CD4-positive, alpha-beta memory T cell (primary cell): ENCODE data around the gene TEX28. TPM values are rescaled to one million over a fixed set of nuclear protein-coding genes. Genes with fewer than 3 reads are reported as not detected.
"Not testable (repeated sequence)": the region's sequence is repeated elsewhere in the genome, so short reads cannot be mapped to it uniquely, and the experiment has no call there.

ENCODE experiments used
- CTCF ChIA-PET: fragments of 350-600 bp; sonication (Branson Sonifier 250); formaldehyde crosslinking; loops from one replicate; lab custom pipeline; 2021; ENCODE audit warnings: inconsistent platforms; ENCODE audit not compliant: partially characterized antibody; lab: Charles Lee
- POLR2A ChIA-PET: fragments of 350-600 bp; sonication (Branson Sonifier 250); formaldehyde crosslinking; loops from one replicate; lab custom pipeline; 2021; ENCODE audit not compliant: partially characterized antibody; lab: Charles Lee
- DNase-seq, 5 donors: peaks; one replicate each; pipeline versions ENCODE4 v3.0.0 to v3.0.0-alpha.2; 2020 to 2022; ENCODE audit warnings: mixed read lengths in 1 of 5
- H3K27ac ChIP-seq: one replicate; pipeline ENCODE4 v1.7.0; 2013; ENCODE audit warnings: low read depth, low read length
- H3K27me3 ChIP-seq: 2 replicates; pipeline ENCODE4 v1.7.0; 2013; ENCODE audit warnings: mild to moderate bottlenecking, low read length, moderate library complexity; ENCODE audit not compliant: insufficient read depth
- H3K36me3 ChIP-seq: 2 replicates; pipeline ENCODE4 v1.7.0; 2013; ENCODE audit warnings: mild to moderate bottlenecking, low read length, moderate library complexity; ENCODE audit not compliant: insufficient read depth
- H3K4me1 ChIP-seq: 2 replicates; pipeline ENCODE4 v1.7.0; 2013; ENCODE audit warnings: mild to moderate bottlenecking, low read length, moderate library complexity; ENCODE audit not compliant: insufficient read depth
- H3K4me3 ChIP-seq, 2 donors: one replicate each; pipeline ENCODE4 v1.7.0; 2013; ENCODE audit warnings: low read length in 2 of 2, mild to moderate bottlenecking in 1 of 2
- H3K9me3 ChIP-seq, 2 donors: one replicate each; pipeline ENCODE4 v1.7.0; 2013; ENCODE audit warnings: low read length in 2 of 2, control low read depth in 1 of 2; ENCODE audit not compliant: control insufficient read depth in 1 of 2
- H3K27ac Mint-ChIP-seq, 7 donors: one replicate each; pipeline ENCODE4 v1.8.0; 2020 to 2021; ENCODE audit warnings: mixed read lengths in 7 of 7, mild to moderate bottlenecking in 6 of 7, inconsistent platforms in 3 of 7, moderate library complexity in 3 of 7
- H3K27me3 Mint-ChIP-seq, 2 donors: one replicate each; pipeline ENCODE4 v1.8.0; 2020 to 2021; ENCODE audit warnings: mixed read lengths in 2 of 2
- H3K36me3 Mint-ChIP-seq, 2 donors: one replicate each; pipeline ENCODE4 v1.8.0; 2020 to 2021; ENCODE audit warnings: mixed read lengths in 2 of 2, inconsistent platforms in 1 of 2, mild to moderate bottlenecking in 1 of 2
- H3K4me1 Mint-ChIP-seq, 4 donors: one replicate each; pipeline ENCODE4 v1.8.0; 2020 to 2021; ENCODE audit warnings: mixed read lengths in 4 of 4, mild to moderate bottlenecking in 1 of 4
- H3K4me3 Mint-ChIP-seq, 8 donors: one replicate each; pipeline ENCODE4 v1.8.0; 2020 to 2021; ENCODE audit warnings: mixed read lengths in 8 of 8, mild to moderate bottlenecking in 7 of 8, moderate library complexity in 6 of 8, inconsistent platforms in 3 of 8
- H3K9me3 Mint-ChIP-seq, 8 donors: one replicate each; pipeline ENCODE4 v1.8.0; 2020 to 2021; ENCODE audit warnings: mixed read lengths in 8 of 8, mild to moderate bottlenecking in 5 of 8, inconsistent platforms in 3 of 8, moderate library complexity in 1 of 8
- intact Hi-C: fragments of 100-400 bp; cut with micrococcal nuclease; formaldehyde crosslinking; loops from one replicate; pipeline ENCODE4 v1.15.1; 2023
- polyA plus RNA-seq, 2 donors: library from polyadenylated mRNA; unstranded; fragments of 300-500 nt; fragmentation: Illumina TruSeq; gene quantifications; one replicate each; pipeline ENCODE4 v1.2.3, GENCODE V29; 2021
- total RNA-seq, 2 experiments: library from RNA; stranded (reverse); gene quantifications; one replicate each; pipeline ENCODE4 v1.2.3, GENCODE V29; 2021

Gene TEX28
- total and polyA plus RNA-seq, 4 experiments from 2014 or later, result not detected

DNA sequence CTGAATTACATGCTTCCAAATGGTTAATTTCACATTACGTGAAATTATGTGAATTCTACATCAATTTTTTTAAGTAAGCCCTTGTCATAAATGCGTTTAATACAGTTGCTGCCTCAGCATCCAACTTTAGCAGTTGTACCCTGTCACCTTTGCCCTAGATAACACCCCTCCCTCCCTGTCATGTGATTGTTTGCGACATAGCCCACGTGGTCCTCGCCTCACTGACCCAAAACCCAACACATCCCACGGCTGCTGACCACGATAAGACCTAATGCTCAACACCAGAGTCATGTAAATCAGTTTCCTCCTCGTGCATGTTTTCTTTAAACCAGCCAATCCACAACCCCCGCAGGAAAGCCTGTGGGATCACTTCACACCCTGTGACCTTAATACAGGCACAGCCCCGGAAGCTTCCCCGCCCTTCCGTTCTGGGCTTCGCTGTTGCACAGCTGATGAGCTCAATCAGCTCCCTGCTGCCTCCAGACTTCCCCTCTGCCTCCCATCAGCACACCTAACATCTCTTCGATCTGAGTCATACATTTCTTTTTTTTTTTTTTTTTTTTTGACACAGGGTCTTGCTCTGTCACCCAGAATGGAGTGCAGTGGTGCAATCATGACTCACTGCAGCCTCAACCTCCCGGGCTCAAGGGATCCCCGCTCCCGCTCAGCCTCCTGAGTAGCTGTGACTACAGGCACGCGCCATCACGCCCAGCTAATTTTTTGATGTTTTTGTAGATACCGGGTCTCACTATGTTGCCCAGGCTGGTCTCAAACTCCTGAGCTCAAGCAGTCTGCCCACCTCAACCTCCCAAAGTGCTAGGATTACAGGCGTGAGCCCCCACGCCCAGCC is 10.2 kb downstream of the TEX28 start:
- intact Hi-C loops, H3K9me3 ChIP-seq, H3K4me3 ChIP-seq, H3K27ac ChIP-seq, H3K36me3 Mint-ChIP-seq, H3K27ac Mint-ChIP-seq, H3K27me3 ChIP-seq, DNase-seq, H3K4me1 ChIP-seq, H3K27me3 Mint-ChIP-seq, H3K4me3 Mint-ChIP-seq, POLR2A ChIA-PET, H3K4me1 Mint-ChIP-seq, H3K36me3 ChIP-seq, H3K9me3 Mint-ChIP-seq, CTCF ChIA-PET: not testable (repeated sequence)

DNA sequence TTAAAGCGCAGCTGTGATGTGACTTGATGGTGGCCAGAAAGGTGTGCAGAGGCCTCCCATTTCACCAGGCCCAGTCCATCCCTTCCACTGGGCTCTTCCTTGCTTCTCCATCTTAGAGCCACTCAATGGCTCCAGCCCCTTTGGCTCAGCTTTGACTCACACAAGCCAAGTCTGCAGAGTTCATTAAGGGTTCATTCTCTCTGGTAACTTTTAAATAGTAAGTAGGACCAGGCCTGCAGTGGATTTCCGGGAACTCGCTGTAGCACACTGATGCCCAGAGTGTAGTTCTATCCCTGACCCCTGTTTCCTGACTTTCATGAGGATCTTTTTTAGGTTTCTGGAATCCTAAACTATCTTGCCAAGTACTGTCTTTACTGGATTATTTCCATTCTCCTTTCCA is 25.7 kb downstream of the TEX28 start:
- H3K4me1 ChIP-seq, H3K4me1 Mint-ChIP-seq, H3K4me3 ChIP-seq, H3K27ac ChIP-seq, H3K9me3 ChIP-seq, H3K27ac Mint-ChIP-seq, H3K9me3 Mint-ChIP-seq, CTCF ChIA-PET, intact Hi-C loops, H3K36me3 Mint-ChIP-seq, H3K36me3 ChIP-seq, H3K27me3 ChIP-seq, H3K27me3 Mint-ChIP-seq, DNase-seq, H3K4me3 Mint-ChIP-seq, POLR2A ChIA-PET: not testable (repeated sequence)

DNA sequence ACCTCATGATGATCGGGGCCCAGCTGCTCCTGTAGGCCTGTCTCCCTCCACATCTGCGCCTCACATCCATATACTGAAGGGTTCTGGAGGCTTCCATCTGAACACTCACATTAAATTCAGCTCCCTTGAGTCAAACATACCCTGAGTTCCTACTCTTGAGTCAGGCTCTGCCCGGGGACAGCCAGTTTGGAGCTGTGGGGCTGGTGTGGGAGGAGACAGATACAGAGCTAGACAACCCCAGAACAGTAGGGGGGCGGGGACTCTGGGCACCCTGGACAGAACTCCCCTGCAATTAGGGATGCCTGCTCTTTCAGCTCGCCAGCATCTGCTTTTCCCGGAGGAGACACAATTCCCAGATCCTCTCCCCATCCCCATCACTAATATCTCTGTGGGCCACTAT is 31.9 kb downstream of the TEX28 start:
- H3K4me3 ChIP-seq, H3K27me3 ChIP-seq, H3K4me1 Mint-ChIP-seq, H3K9me3 ChIP-seq, H3K4me3 Mint-ChIP-seq, H3K27ac ChIP-seq, CTCF ChIA-PET, H3K27me3 Mint-ChIP-seq, intact Hi-C loops, H3K36me3 Mint-ChIP-seq, H3K4me1 ChIP-seq, H3K36me3 ChIP-seq, H3K27ac Mint-ChIP-seq, POLR2A ChIA-PET, H3K9me3 Mint-ChIP-seq, DNase-seq: not testable (repeated sequence)

DNA sequence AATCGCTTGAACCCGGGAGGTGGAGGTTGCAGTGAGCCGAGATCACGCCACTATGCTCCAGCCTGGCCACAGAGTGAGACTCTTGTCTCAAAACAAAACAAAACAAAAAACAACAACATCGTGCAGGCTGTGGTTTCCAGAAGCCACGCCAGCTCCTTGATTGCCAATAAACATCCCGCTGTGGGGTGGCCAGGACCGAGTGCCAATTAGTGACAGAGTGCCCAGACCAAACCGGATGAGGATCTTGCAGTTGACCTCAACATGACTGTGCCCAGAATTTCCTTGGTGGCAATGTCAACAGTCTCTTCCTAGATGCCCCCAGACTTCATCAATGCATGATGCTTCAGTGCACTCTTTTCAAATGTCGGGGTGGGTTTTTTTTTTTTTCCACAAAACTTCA is 36.2 kb downstream of the TEX28 start:
- CTCF ChIA-PET, POLR2A ChIA-PET, H3K9me3 Mint-ChIP-seq, H3K36me3 Mint-ChIP-seq, H3K36me3 ChIP-seq, H3K4me1 ChIP-seq, H3K27ac Mint-ChIP-seq, H3K4me1 Mint-ChIP-seq, H3K4me3 ChIP-seq, H3K9me3 ChIP-seq, H3K27me3 ChIP-seq, H3K4me3 Mint-ChIP-seq, H3K27ac ChIP-seq, DNase-seq, H3K27me3 Mint-ChIP-seq, intact Hi-C loops: not testable (repeated sequence)

DNA sequence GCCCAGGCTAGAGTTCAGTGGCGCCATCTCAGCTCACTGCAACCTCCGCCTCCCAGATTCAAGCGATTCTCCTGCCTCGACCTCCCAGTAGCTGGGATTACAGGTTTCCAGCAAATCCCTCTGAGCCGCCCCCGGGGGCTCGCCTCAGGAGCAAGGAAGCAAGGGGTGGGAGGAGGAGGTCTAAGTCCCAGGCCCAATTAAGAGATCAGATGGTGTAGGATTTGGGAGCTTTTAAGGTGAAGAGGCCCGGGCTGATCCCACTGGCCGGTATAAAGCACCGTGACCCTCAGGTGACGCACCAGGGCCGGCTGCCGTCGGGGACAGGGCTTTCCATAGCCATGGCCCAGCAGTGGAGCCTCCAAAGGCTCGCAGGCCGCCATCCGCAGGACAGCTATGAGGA is 37.6 kb downstream of the TEX28 start, which contains the start of gene OPN1MW3:
OPN1MW3 (plus strand) TSS at position 301 of the 400 bp plus-strand sequence; CDS start at position 339, 38 bp downstream.
- intact Hi-C loops, POLR2A ChIA-PET: not testable (repeated sequence)

DNA sequence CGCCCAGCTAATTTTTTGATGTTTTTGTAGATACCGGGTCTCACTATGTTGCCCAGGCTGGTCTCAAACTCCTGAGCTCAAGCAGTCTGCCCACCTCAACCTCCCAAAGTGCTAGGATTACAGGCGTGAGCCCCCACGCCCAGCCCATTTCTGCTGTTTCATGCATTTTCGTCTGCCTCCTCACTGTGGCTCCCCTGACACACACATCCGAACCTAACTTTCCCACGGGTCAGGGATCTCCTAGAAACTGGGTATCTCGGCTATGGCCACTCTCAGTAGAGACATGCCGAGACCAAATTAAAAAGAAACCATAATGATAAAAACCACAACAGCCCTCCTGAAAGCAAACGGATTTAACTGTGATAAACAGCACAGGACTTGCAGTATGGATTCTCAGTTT is 46.8 kb downstream of the TEX28 start:
- CTCF ChIA-PET, H3K9me3 Mint-ChIP-seq, DNase-seq, H3K4me1 ChIP-seq, H3K27ac Mint-ChIP-seq, intact Hi-C loops, POLR2A ChIA-PET, H3K9me3 ChIP-seq, H3K4me3 Mint-ChIP-seq, H3K27ac ChIP-seq, H3K27me3 ChIP-seq, H3K36me3 ChIP-seq, H3K36me3 Mint-ChIP-seq, H3K4me3 ChIP-seq, H3K27me3 Mint-ChIP-seq, H3K4me1 Mint-ChIP-seq: not testable (repeated sequence)

More for the DNA sequence above, 37.6 kb downstream of the TEX28 start, which contains the start of gene OPN1MW3:
- DNase-seq, H3K4me3 Mint-ChIP-seq, H3K27me3 ChIP-seq, H3K36me3 Mint-ChIP-seq, H3K36me3 ChIP-seq, H3K9me3 Mint-ChIP-seq, H3K4me1 Mint-ChIP-seq, H3K9me3 ChIP-seq, CTCF ChIA-PET, H3K4me1 ChIP-seq, H3K27ac Mint-ChIP-seq, H3K27me3 Mint-ChIP-seq, H3K4me3 ChIP-seq, H3K27ac ChIP-seq: not testable (repeated sequence)

DNA sequence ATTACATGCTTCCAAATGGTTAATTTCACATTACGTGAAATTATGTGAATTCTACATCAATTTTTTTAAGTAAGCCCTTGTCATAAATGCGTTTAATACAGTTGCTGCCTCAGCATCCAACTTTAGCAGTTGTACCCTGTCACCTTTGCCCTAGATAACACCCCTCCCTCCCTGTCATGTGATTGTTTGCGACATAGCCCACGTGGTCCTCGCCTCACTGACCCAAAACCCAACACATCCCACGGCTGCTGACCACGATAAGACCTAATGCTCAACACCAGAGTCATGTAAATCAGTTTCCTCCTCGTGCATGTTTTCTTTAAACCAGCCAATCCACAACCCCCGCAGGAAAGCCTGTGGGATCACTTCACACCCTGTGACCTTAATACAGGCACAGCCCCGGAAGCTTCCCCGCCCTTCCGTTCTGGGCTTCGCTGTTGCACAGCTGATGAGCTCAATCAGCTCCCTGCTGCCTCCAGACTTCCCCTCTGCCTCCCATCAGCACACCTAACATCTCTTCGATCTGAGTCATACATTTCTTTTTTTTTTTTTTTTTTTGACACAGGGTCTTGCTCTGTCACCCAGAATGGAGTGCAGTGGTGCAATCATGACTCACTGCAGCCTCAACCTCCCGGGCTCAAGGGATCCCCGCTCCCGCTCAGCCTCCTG is 47.4 kb downstream of the TEX28 start:
- CTCF ChIA-PET, H3K9me3 Mint-ChIP-seq, intact Hi-C loops, H3K27ac ChIP-seq, H3K36me3 Mint-ChIP-seq, POLR2A ChIA-PET, H3K4me3 Mint-ChIP-seq, H3K27me3 Mint-ChIP-seq, H3K36me3 ChIP-seq, H3K4me1 Mint-ChIP-seq, H3K27me3 ChIP-seq, H3K4me3 ChIP-seq, H3K9me3 ChIP-seq, H3K4me1 ChIP-seq: not testable (repeated sequence)
- H3K27ac Mint-ChIP-seq, result peak overlapping the region in 1 of 7 donors; percentile 43
- DNase-seq, result peak in 3 of 5 donors; percentile 46 to 55 (median 49)
